Fibroblast of the aortic adventitia (primary cell): Measurements from ENCODE around the gene RAD17. TPM values are rescaled to one million over a fixed set of nuclear protein-coding genes. Genes with fewer than 3 reads are reported as not detected.

ENCODE experiments used
- DNase-seq: peaks from one replicate; pipeline ENCODE4 v3.0.0-alpha.2; 2010; ENCODE audit warnings: low read depth
- H3K4me3 ChIP-seq: 2 replicates; pipeline ENCODE4 v1.5.1; 2011; ENCODE audit warnings: low read depth, mild to moderate bottlenecking, control low read depth, low read length, moderate library complexity
- CTCF ChIP-seq: IDR thresholded peaks from 2 replicates; pipeline ENCODE4 v1.5.1; 2011; ENCODE audit warnings: mild to moderate bottlenecking, low read length, control low read depth, inconsistent platforms; ENCODE audit not compliant: insufficient read depth
- total RNA-seq: library from RNA; depleted of rRNA; stranded (reverse); fragments of >200 nt; gene quantifications from 2 replicates; pipeline ENCODE4 v1.2.3, GENCODE V29; 2012; ENCODE audit warnings: low replicate concordance

The RAD17 gene
- total RNA-seq, 1 donor = 26.1 TPM

GRCh38 chr5:69335341-69335935 is 34.2 kb upstream of the RAD17 start:
- no peak for DNase-seq
- no peak for TF ChIP-seq CTCF

GRCh38 chr5:69341520-69342161 is 28.0 kb upstream of the RAD17 start:
- no peak for TF ChIP-seq CTCF
- no peak overlapping the region for H3K4me3 ChIP-seq
- no peak for DNase-seq

More at GRCh38 chr5:69335341-69335935, 34.2 kb upstream of the RAD17 start:
- H3K4me3 ChIP-seq = no peak overlapping the region

GRCh38 chr5:69343083-69343482 is 26.5 kb upstream of the RAD17 start:
- no peak for TF ChIP-seq CTCF
- no peak for DNase-seq

GRCh38 chr5:69350664-69351063 is 19.0 kb upstream of the RAD17 start:
- DNase-seq = no peak
- TF ChIP-seq CTCF = no peak

More at GRCh38 chr5:69343083-69343482, 26.5 kb upstream of the RAD17 start:
- H3K4me3 ChIP-seq = no peak overlapping the region

GRCh38 chr5:69359699-69360098 is 9.9 kb upstream of the RAD17 start:
- H3K4me3 ChIP-seq = no peak overlapping the region
- TF ChIP-seq CTCF = no peak
- DNase-seq = no peak

More at GRCh38 chr5:69350664-69351063, 19.0 kb upstream of the RAD17 start:
- no peak overlapping the region for H3K4me3 ChIP-seq

GRCh38 chr5:69360442-69360841 is 9.2 kb upstream of the RAD17 start:
- no peak overlapping the region for H3K4me3 ChIP-seq
- no peak for DNase-seq

More at GRCh38 chr5:69360442-69360841, 9.2 kb upstream of the RAD17 start:
- no peak for TF ChIP-seq CTCF
